GM13977 (cell line): Measurements from ENCODE around the gene RAPGEF5.

ENCODE experiments used
- DNase-seq: peaks from one replicate; pipeline ENCODE4 v3.0.0; 2012; ENCODE audit warnings: low spot score
- in situ Hi-C: fragments of 300-500 bp; cut with MboI; formaldehyde crosslinking; loops from one replicate; pipeline ENCODE4 v1.12.0; 2022; ENCODE audit warnings: low sequenced_read_pairs, low pct_unique_long_range_greater_than_20kb, mixed read lengths, inconsistent platforms; ENCODE audit not compliant: unreplicated experiment
- TF ChIP-seq, protein P1 (sequence below): IDR thresholded peaks from 2 replicates; pipeline ENCODE4 v1.5.1; 2012; ENCODE audit warnings: mild to moderate bottlenecking, control low read depth; ENCODE audit not compliant: insufficient read depth; ENCODE audit errors: extremely low read depth, missing control alignments

RAPGEF5 gene

DNA sequence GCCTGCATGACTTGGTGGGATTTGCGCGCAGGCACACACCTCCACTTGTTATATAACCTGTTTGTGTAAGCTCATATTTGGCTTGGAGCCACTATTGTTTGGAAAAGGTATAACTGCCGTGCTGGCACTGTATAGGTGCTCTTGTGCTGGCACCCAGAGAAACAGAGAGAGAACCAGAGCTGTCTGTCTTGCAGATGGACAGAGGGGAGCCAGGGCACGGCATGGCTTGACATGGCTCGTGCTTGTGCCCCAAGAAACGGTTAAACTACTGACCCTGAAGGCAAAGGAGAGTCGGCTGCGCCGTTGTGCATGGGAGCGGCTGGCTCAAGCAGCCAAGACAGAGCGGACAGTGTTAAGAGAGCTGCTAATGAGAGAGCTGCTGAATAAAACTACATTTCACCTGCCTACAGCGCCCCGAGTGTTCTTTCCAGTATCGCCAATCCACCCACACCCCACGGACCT lies 23.2 kb downstream of the RAPGEF5 start:
- TF ChIP-seq, protein P1, sequence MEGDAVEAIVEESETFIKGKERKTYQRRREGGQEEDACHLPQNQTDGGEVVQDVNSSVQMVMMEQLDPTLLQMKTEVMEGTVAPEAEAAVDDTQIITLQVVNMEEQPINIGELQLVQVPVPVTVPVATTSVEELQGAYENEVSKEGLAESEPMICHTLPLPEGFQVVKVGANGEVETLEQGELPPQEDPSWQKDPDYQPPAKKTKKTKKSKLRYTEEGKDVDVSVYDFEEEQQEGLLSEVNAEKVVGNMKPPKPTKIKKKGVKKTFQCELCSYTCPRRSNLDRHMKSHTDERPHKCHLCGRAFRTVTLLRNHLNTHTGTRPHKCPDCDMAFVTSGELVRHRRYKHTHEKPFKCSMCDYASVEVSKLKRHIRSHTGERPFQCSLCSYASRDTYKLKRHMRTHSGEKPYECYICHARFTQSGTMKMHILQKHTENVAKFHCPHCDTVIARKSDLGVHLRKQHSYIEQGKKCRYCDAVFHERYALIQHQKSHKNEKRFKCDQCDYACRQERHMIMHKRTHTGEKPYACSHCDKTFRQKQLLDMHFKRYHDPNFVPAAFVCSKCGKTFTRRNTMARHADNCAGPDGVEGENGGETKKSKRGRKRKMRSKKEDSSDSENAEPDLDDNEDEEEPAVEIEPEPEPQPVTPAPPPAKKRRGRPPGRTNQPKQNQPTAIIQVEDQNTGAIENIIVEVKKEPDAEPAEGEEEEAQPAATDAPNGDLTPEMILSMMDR, result no peak
- DNase-seq, result no peak
- in situ Hi-C loops, result no loop called here

GRCh38 chr7:22332461-22332870 lies 24.5 kb downstream of the RAPGEF5 start:
- in situ Hi-C loops, result no loop called here
- TF ChIP-seq, protein P1, result no peak
- DNase-seq, result no peak

DNA sequence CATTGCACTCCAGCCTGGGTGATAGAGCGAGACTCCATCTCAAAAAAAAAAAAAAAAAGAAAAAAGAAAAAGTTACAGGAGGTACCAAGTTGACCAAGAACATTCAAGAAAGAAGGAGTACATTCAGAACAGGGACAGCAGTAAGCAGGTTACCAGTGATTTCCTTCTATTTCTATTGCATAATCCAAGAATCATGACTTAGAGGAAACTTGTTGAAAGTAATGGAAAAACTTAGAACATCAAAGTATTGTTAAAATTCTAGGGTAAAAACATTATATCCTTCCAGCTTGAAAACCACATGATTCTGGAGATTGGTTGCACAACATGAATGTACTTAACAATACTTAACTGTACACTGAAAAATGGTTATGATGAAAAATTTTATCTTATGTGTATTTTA lies 25.2 kb downstream of the RAPGEF5 start:
- TF ChIP-seq, protein P1, result no peak
- DNase-seq, result no peak
- in situ Hi-C loops, result no loop called here

DNA sequence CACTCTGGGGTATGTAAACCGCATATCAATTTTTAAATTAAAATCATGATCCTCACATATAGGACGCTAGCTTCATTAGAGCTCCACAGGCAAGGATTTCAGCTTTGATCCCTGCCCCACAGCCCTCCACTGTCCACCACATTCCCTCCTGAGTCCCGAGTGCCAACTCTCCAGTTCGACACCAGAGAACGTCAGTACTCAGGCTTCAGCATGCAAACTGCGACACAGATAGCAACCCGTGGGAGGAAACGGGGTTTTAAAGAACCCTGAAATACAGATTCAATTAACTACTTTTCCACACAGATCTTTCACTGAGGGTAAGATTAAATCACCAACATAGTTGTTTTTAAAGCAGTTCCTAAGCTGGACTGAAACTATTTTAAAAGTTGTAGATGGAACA lies 26.1 kb downstream of the RAPGEF5 start:
- TF ChIP-seq, protein P1, result no peak
- in situ Hi-C loops, result no loop called here
- no peak for DNase-seq

DNA sequence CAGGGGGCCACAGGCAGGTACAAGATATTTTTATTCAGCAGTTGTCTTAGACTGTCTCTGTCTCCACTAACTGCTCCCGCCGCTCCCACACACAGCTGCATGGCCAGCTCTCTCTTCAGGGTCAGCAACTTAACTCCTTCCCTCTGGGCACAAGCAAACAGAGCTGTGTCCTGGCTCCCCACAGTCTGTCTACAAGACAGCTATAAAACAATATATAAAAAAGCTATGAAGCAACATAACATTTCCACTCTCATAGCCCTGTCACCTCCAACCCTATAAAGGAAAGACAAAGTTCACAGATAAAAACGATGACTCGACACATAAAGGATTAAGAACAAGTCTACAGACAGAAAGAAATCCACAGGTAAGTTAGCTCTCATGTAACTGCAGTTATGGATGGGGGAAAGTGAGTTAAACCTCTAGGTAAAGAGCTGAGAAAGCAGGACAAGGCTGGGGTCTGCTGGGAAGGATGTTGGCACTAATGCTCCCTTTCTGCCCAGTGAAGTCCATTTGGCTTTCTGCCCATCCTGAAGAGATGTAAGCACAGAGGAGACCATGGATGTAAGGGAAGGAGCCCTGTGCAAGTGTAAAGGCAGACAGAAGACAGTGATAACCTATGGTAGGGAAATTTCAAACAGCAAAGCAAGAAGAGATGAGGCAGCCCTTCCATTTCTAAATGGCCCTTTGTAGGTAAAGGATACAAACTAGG lies 27.0 kb downstream of the RAPGEF5 start:
- TF ChIP-seq, protein P1, result no peak
- DNase-seq, result no peak
- in situ Hi-C loops, result no loop called here

DNA sequence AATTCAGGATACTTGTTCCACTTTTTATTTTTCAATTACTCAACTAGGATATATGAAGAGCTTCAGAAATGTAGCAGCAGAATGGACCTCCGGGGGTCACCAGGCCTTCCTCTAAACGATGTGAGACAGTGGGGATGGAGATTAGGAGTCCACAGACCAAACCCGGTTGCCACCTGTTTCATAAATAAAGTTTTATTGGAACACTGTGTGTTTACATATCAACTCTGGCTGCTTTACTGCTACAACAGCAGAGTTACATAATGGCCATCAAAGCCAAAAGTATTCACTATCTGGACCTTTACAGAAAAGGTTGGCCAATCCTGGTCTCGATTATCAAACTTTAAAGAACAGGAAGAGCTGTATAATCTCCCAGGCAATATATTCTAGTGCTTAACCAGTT lies 30.8 kb downstream of the RAPGEF5 start:
- TF ChIP-seq, protein P1, result no peak
- no peak for DNase-seq
- in situ Hi-C loops, result no loop called here
